ENCODE results near the gene DDTL.
"Not testable (repeated sequence)": the region's sequence is repeated elsewhere in the genome, so short reads cannot be mapped to it uniquely, and the experiment has no call there.

DDTL gene

DNA sequence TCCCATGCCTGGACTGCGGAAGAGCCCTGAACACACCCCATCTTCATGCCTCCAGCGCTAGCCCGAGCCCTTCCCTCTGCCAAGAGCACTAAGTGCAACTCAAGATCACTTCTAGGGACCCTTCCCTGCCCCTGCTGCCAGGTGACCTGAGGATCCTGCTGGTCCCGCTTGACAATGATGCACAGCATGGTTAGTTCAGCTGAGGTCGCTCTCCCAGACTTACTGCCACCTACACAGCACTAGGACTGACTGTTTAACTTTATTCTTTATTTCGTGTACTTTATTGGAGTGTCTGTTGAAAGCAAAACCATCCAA, 11.7 kb upstream of the DDTL start:
- H3K4me3 Mint-ChIP-seq, ATAC-seq: not testable (repeated sequence)
- H3K4me1 Mint-ChIP-seq: peaks cover 16% of the 10 kb centered on the region

DNA sequence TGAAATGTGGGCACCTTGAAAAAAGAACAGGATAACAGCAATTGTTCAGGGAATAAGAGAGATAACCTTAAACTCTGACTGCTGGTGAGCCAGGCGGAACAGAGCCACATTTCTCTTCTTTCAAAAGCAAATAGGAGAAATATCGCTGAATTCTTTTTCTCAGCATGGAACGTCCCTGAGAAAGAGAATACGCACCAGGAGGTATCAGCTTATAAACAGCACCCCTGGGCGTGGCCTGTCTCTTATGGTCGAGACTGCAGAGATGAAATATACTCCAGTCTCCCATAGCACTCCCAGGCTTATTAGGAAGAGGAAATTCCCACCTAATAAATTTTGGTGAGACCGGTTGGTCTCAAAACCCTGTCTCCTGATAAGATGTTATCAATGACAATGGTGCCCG, 10.8 kb upstream of the DDTL start:
- ATAC-seq; H3K27ac Mint-ChIP-seq; H3K9me3 Mint-ChIP-seq; DNase-seq (ENCODE audit: low spot score in 2 of 2); H3K4me3 Mint-ChIP-seq; H3K36me3 Mint-ChIP-seq: not testable (repeated sequence)
- H3K4me1 Mint-ChIP-seq: peaks cover 16% of the 10 kb centered on the region

More for the DNA sequence above, 11.7 kb upstream of the DDTL start:
- H3K36me3 Mint-ChIP-seq; H3K9me3 Mint-ChIP-seq; DNase-seq (ENCODE audit: low spot score in 2 of 2): not testable (repeated sequence)
- peak overlapping the region; percentile 5 for H3K27ac Mint-ChIP-seq

DNA sequence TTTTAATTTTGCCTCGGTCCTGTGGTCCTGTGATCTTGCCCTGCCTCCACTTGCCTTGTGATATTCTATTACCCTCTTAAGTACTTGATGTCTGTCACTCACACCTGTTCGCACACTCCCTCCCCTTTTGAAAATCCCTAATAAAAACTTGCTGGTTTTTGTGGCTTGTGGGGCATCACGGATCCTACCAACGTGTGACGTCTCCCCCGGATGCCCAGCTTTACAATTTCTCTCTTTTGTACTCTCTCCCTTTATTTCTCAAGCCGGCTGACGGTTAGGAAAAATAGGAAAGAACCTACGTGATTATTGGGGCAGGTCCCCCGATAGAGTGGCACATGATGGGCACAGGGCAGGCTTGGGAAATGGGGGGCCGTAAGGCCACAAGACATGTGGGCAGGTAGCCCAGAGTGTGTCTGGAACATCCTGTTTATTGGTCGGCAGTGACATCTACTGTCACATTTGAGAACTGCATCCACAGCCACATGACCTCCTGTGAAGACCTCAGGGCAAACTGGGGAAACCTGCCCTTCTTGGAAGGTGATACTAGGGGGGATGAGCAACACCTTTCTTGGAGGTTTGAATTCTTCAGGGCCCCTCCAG, 10.3 kb upstream of the DDTL start:
- H3K4me3 Mint-ChIP-seq, H3K36me3 Mint-ChIP-seq, H3K9me3 Mint-ChIP-seq, H3K27ac Mint-ChIP-seq: not testable (repeated sequence)
- H3K4me1 Mint-ChIP-seq: peaks cover 16% of the 10 kb centered on the region
- peak; percentile 89 for DNase-seq (ENCODE audit: low spot score in 2 of 2)
- peak; percentile 86 for ATAC-seq

DNA sequence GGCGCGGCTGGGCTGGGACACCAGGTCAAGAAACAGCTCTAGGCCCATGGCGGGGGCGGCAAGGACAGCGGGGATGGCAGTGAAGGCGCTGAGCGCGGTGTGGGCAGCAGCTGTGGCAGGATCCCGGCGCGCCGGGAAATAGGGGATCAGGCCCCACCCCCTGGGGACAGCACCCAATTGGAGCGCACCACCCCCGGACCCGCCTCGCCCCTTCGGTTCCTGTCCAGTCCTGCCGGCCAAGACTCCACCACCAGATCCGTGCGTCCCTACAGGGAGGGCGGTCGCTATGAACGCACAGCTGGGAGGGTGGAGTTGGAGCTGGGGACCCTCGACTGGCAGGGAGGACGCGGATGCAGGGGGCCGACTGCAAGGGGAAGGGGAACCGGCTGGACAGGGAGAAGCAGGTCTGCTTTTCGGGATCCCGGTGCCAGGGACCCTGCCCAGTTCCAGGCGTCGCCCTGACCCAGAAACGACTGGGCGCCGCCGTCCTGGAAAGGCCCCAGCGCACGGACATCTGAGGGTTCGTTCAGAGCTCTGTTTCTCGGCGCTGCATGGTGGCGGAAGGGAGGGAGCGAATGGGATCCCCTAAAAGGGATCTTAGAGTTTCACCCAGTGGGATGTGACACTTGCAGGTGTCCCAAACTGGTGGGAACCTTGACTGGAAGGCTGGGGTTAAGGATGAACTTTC, 5.5 kb upstream of the DDTL start, which contains the start of gene GSTT2B:
Gene GSTT2B (minus strand): TSS at position 112 of the 688 bp plus-strand sequence. CDS start 64 bp downstream, at position 48.
- H3K27ac Mint-ChIP-seq; DNase-seq (ENCODE audit: low spot score in 2 of 2); H3K9me3 Mint-ChIP-seq; H3K4me1 Mint-ChIP-seq; H3K36me3 Mint-ChIP-seq; H3K4me3 Mint-ChIP-seq: not testable (repeated sequence)
- peak; percentile 3 for ATAC-seq

DNA sequence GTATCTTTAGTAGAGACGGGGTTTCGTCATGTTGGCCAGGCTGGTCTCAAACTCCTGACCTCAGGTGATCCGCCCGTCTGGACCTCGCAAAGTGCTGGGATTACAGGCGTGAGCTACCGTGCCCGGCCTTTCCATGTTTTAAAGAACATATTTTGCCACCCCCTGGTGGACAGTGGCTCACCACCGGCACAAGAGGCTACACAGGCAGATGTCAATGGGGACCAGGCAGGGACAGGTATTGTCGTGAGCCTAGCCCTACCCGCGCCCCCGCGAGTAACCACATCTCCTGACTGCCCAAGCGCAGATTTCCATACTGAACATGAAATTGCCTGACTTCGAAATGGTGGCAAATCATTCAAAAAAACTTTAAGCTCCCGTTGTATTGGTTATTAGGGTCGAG, 594 bp upstream of the DDTL start:
- H3K9me3 Mint-ChIP-seq; H3K27ac Mint-ChIP-seq; DNase-seq (ENCODE audit: low spot score in 2 of 2); H3K4me3 Mint-ChIP-seq: not testable (repeated sequence)
- H3K36me3 Mint-ChIP-seq: peaks cover 23% of the 10 kb centered on the region
- peak; percentile 58 for ATAC-seq
- H3K4me1 Mint-ChIP-seq: peaks cover 24% of the 10 kb centered on the region

DNA sequence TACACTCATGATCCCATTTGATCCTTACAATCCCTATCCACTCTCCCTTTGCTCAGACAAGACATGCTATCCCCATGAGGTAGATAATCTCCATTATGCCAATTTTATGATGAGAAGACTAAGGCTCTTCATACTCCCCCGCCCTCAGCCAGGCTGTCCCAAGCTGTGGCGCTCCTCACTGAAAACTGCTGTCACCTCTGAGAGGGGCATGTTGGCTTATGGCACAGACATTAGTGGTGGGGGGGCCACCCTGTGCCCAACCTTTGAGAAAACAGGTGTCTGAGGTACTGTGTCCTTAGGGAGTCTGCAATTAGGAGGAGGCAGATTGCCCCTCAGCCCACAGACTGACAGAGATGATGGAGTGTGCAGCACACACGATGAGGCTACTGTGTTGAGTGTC, 2.4 kb downstream of the DDTL start:
- H3K4me3 Mint-ChIP-seq: peak overlapping the region; percentile 4
- DNase-seq (ENCODE audit: low spot score in 2 of 2): no peak
- peaks cover 33% of the 10 kb centered on the region for H3K4me1 Mint-ChIP-seq
- peaks cover 35% of the 10 kb centered on the region for H3K36me3 Mint-ChIP-seq
- no peak for ATAC-seq
- peak overlapping the region; percentile 1 for H3K27ac Mint-ChIP-seq
- no peaks in the 10 kb centered on the region for H3K9me3 Mint-ChIP-seq

DNA sequence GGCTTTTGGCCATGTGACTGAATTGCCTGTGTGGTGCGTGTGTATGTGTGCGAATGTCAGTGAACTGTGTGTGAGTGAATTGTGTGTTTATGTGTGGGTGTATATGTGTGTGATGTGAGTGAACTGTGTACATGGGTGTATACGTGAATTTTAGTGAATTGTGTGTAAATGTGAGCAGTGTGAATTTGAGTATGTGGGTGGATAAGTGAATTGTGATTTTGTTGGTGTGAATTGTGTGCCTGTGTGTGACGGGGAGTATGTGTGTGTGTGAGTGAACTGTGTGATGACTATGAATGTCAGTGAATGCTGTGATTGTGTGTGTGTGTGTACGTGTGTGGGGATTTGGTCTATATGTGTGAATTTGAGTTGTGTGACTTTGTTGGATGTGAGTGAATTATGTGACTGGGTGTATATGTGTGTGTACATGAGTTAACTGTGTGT, 3.5 kb downstream of the DDTL start:
- H3K4me3 Mint-ChIP-seq: peak overlapping the region; percentile 4
- DNase-seq (ENCODE audit: low spot score in 2 of 2): no peak
- no peak for ATAC-seq
- H3K9me3 Mint-ChIP-seq: no peaks in the 10 kb centered on the region
- peaks cover 35% of the 10 kb centered on the region for H3K36me3 Mint-ChIP-seq
- H3K27ac Mint-ChIP-seq: peak overlapping the region; percentile 1
- H3K4me1 Mint-ChIP-seq: peaks cover 33% of the 10 kb centered on the region

DNA sequence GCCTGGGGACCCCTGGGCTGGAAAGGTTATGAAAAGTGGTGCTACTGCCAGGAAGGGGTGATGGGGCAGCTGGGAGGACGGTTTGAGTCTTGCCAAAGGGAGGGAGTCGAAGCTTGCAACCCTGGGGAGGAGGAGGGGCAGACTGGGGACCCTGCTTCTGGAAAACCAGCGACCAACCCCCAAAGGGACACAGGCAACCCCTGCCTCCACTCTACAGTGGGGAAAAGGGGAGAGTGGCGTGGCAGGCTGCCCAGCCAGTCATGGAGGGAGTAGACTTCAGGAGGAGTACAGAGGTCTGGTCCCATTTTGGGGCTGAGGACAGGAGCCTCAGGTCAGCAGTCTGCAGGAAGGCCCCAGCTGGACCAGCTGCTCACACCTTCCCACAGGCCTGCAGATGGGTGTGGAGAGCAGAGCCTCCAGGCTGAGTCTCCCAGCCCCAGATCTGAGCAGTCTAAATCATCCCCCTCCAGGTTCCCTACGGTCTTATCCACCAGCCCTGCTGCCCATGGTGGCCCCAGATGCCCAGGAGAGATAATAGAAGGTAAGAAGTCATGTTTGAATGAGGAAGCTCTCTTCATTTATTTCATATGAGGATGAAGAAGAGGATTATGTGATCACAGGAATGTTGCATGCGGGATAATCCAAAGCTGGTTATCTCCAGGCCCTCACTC, 4.3 kb downstream of the DDTL start:
- peak overlapping the region; percentile 1 for H3K27ac Mint-ChIP-seq
- H3K9me3 Mint-ChIP-seq: no peaks in the 10 kb centered on the region
- peaks cover 33% of the 10 kb centered on the region for H3K4me1 Mint-ChIP-seq
- H3K4me3 Mint-ChIP-seq: peak overlapping the region; percentile 4
- no peak for ATAC-seq
- no peak for DNase-seq (ENCODE audit: low spot score in 2 of 2)
- peaks cover 35% of the 10 kb centered on the region for H3K36me3 Mint-ChIP-seq

DNA sequence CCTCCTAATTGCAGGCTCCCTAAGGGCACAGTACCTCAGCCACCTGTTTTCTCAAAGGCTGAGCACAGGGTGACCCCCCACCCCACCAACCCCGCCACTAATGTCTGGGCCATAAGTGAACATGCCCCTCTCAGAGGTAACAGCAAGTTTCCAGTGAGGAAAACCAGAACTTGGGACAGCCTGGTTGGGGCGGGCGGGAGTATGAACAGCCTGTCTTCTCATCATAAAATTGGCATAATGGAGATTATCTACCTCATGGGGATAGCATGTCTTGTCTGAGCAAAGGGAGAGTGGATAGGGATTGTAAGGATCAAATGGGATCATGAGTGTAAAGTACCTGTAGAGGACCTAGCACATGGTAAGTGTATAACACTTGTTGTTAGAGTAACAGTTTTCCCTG, 5.2 kb downstream of the DDTL start:
- Mint-ChIP-seq H3K27ac (peak overlapping the region; percentile 1), H3K36me3 (peaks cover 35% of the 10 kb centered on the region), H3K4me1 (peaks cover 33% of the 10 kb centered on the region)
- not testable (repeated sequence) for H3K4me3 Mint-ChIP-seq; DNase-seq (ENCODE audit: low spot score in 2 of 2); H3K9me3 Mint-ChIP-seq; ATAC-seq

DNA sequence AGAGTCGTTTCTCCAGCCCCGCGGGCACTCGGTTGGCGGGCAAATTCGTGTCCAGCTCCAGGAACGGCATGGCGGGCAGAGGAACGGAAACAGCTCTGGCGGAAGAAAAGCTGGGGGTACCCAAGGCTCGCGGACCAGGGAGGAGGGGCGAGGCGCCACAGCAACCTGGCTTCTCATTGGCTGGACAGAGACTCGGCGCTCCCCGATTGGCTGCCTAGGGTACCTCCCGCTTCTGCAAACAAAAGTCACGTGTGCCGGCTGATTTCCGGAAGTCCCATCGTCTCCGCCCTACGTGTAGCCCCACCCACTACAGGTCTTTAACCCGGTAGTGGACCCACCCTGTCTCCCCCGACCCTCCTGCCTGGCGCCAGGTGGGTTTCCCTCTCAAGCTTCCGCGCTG, 7.7 kb downstream of the DDTL start, which contains the start of gene DDT:
Gene DDT (minus strand): TSS at position 97 of the 400 bp plus-strand sequence. CDS start 27 bp downstream, at position 70.
- H3K9me3 Mint-ChIP-seq; H3K4me3 Mint-ChIP-seq; DNase-seq (ENCODE audit: low spot score in 2 of 2); H3K27ac Mint-ChIP-seq: not testable (repeated sequence)
- peak; percentile 97 for ATAC-seq
- Mint-ChIP-seq H3K4me1 (peaks cover 27% of the 10 kb centered on the region), H3K36me3 (peaks cover 29% of the 10 kb centered on the region)

DNA sequence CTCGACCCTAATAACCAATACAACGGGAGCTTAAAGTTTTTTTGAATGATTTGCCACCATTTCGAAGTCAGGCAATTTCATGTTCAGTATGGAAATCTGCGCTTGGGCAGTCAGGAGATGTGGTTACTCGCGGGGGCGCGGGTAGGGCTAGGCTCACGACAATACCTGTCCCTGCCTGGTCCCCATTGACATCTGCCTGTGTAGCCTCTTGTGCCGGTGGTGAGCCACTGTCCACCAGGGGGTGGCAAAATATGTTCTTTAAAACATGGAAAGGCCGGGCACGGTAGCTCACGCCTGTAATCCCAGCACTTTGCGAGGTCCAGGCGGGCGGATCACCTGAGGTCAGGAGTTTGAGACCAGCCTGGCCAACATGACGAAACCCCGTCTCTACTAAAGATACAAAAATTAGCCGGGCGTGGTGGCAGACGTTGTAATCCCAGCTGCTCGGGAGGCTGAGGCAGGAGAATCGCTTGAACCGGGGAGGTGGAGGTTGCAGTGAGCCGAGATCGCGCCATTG, 8.2 kb downstream of the DDTL start:
- Mint-ChIP-seq H3K4me1 (peaks cover 22% of the 10 kb centered on the region), H3K36me3 (peaks cover 23% of the 10 kb centered on the region)
- H3K27ac Mint-ChIP-seq; H3K4me3 Mint-ChIP-seq; H3K9me3 Mint-ChIP-seq; DNase-seq (ENCODE audit: low spot score in 2 of 2): not testable (repeated sequence)
- ATAC-seq: peak; percentile 58

DNA sequence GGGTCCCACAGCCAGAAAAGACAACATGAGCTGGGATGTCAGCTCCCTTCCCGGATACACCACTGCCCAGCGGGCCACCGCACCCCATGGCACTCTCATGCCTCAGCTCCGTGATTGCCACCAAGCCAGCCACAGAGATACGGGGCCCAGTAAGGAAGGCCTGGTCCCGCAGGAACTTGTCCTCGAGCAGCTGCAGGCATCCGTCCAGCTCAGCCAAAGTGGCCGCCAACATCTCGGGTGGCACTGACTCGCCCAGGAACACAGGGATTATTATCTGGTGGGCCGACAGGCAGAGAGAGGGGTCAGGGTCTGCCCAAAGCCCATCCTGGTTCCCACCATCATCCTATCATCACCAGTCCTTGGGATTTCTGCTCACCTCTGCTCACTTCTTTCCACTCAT, 10.6 kb downstream of the DDTL start:
- not testable (repeated sequence) for H3K9me3 Mint-ChIP-seq; DNase-seq (ENCODE audit: low spot score in 2 of 2); H3K36me3 Mint-ChIP-seq; H3K4me1 Mint-ChIP-seq; ATAC-seq; H3K27ac Mint-ChIP-seq; H3K4me3 Mint-ChIP-seq

DNA sequence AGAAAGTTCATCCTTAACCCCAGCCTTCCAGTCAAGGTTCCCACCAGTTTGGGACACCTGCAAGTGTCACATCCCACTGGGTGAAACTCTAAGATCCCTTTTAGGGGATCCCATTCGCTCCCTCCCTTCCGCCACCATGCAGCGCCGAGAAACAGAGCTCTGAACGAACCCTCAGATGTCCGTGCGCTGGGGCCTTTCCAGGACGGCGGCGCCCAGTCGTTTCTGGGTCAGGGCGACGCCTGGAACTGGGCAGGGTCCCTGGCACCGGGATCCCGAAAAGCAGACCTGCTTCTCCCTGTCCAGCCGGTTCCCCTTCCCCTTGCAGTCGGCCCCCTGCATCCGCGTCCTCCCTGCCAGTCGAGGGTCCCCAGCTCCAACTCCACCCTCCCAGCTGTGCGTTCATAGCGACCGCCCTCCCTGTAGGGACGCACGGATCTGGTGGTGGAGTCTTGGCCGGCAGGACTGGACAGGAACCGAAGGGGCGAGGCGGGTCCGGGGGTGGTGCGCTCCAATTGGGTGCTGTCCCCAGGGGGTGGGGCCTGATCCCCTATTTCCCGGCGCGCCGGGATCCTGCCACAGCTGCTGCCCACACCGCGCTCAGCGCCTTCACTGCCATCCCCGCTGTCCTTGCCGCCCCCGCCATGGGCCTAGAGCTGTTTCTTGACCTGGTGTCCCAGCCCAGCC, 13.0 kb downstream of the DDTL start, which contains the start of gene GSTT2:
Gene GSTT2 (plus strand): TSS at position 578 of the 684 bp plus-strand sequence.
- not testable (repeated sequence) for H3K4me3 Mint-ChIP-seq; DNase-seq (ENCODE audit: low spot score in 2 of 2); ATAC-seq; H3K4me1 Mint-ChIP-seq; H3K9me3 Mint-ChIP-seq; H3K27ac Mint-ChIP-seq; H3K36me3 Mint-ChIP-seq

DNA sequence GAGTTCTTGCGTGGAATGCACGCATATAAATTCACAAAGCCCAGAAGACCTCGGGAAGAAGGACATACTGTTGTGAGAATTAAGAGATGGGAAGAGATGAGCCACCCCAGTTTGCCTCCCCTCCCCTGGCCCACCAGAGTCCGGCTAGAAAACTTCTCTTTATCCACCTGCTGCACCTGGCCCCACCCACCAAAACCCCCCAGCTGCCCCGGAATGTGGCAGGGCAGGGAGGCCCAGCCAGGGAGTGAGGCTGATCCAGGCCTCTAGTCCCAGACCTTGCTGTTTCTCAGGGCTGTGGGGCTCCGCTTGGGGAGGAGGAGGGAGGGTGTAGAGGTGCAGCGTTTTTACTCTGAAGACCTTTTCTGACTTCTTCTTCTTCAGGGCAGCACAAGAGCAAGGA, 13.9 kb downstream of the DDTL start:
- not testable (repeated sequence) for H3K4me1 Mint-ChIP-seq; H3K9me3 Mint-ChIP-seq; DNase-seq (ENCODE audit: low spot score in 2 of 2); ATAC-seq; H3K36me3 Mint-ChIP-seq; H3K4me3 Mint-ChIP-seq; H3K27ac Mint-ChIP-seq

DNA sequence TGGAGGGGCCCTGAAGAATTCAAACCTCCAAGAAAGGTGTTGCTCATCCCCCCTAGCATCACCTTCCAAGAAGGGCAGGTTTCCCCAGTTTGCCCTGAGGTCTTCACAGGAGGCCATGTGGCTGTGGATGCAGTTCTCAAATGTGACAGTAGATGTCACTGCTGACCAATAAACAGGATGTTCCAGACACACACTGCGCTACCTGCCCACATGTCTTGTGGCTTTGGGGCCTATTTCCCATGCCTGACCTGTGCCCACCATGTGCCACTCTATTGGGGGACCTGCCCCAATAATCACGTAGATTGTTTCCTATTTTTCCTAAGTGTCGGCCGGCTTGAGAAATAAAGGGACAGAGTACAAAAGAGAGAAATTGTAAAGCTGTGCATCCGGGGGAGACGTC, 17.7 kb downstream of the DDTL start:
- peak overlapping the region; percentile 49 for H3K27ac Mint-ChIP-seq
- H3K4me3 Mint-ChIP-seq: no peak overlapping the region
- DNase-seq (ENCODE audit: low spot score in 2 of 2) (peak; percentile 15 to 73), ATAC-seq (peak; percentile 84)
- H3K9me3 Mint-ChIP-seq: no peaks in the 10 kb centered on the region
- H3K36me3 Mint-ChIP-seq: peaks cover 5% of the 10 kb centered on the region
- peaks cover 16% of the 10 kb centered on the region for H3K4me1 Mint-ChIP-seq

All from stimulated activated effector memory CD8-positive, alpha-beta T cell treated with anti-CD3 and anti-CD28 coated beads, Interleukin-12 subunit alpha, Interleukin-12 subunit beta, amount 100 ng/mL, for 72 hours (primary cell).